Aorta (tissue), 5 donors: Measurements from ENCODE around the gene APRT. TPM values are rescaled to one million over a fixed set of nuclear protein-coding genes. Genes with fewer than 3 reads are reported as not detected.
"Not testable (repeated sequence)": the region's sequence is repeated elsewhere in the genome, so short reads cannot be mapped to it uniquely, and the experiment has no call there.

Experiments used
- ATAC-seq: fragments of 200-7000 bp; cut with Tn5 transposase; one replicate; pipeline ENCODE4 v1.9.1; 2022; ENCODE audit warnings: moderate library complexity; ENCODE audit not compliant: low FRiP score
- DNase-seq, 2 donors: peaks; one replicate each; pipeline ENCODE4 v3.0.0-alpha.2; 2020
- H3K27ac ChIP-seq, 2 donors: one replicate each; pipeline ENCODE4 v1.5.1; 2013; ENCODE audit warnings: low read length in 2 of 2, mild to moderate bottlenecking in 2 of 2, moderate library complexity in 2 of 2, control low read depth in 1 of 2, inconsistent platforms in 1 of 2, low read depth in 1 of 2
- H3K27me3 ChIP-seq, 2 donors: one replicate each; pipeline ENCODE4 v1.6.1; 2013; ENCODE audit warnings: control low read depth in 1 of 2, low read length in 1 of 2, mild to moderate bottlenecking in 1 of 2, moderate library complexity in 1 of 2; ENCODE audit not compliant: insufficient read depth in 2 of 2, control insufficient read depth in 1 of 2
- H3K36me3 ChIP-seq, 2 donors: one replicate each; pipeline ENCODE4 v1.6.1; 2013; ENCODE audit warnings: control low read depth in 1 of 2, low read length in 1 of 2, mild to moderate bottlenecking in 1 of 2; ENCODE audit not compliant: insufficient read depth in 2 of 2, control insufficient read depth in 1 of 2
- H3K4me1 ChIP-seq, 2 donors: one replicate each; pipeline ENCODE4 v1.6.1; 2013; ENCODE audit warnings: low read length in 2 of 2, control low read depth in 1 of 2, mild to moderate bottlenecking in 1 of 2, moderate library complexity in 1 of 2; ENCODE audit not compliant: insufficient read depth in 2 of 2, control insufficient read depth in 1 of 2
- H3K4me3 ChIP-seq, 2 donors: one replicate each; pipeline ENCODE4 v1.5.1; 2013; ENCODE audit warnings: low read length in 2 of 2, control low read depth in 1 of 2, mild to moderate bottlenecking in 1 of 2
- H3K9me3 ChIP-seq: one replicate; pipeline ENCODE4 v1.6.1; 2013; ENCODE audit warnings: mild to moderate bottlenecking, low read length; ENCODE audit not compliant: control insufficient read depth
- WGBS, 2 donors: extraction: QIAGEN DNeasy Blood & Tissue Kit; methylation state at CpG; one replicate each; pipeline ENCODE4 v1.1.7; 2013; 5-methylcytosine and 5-hydroxymethylcytosine counted together
- intact Hi-C, 2 donors: fragments of 100-400 bp; cut with DNase I; formaldehyde crosslinking; loops; one replicate each; pipeline versions ENCODE4 v1.14.2 to v1.15.0; 2022
- polyA plus RNA-seq, 2 donors: library from polyadenylated mRNA; stranded (reverse); fragments of 200-250 nt; gene quantifications; one replicate each; pipeline ENCODE4 v1.2.3, GENCODE V29; 2013
- total RNA-seq, 2 donors: library from RNA; stranded (reverse); fragmentation: NEBNext Ultra II Directional; extraction: Animal tissue kit (Norgen Biotek cat#: 25700); gene quantifications; one replicate each; pipeline ENCODE4 v1.2.1, GENCODE V29; 2021
- donor health status: healthy with polysubstance abuse.
- donor health status: Bipolar disorder and iron deficiency.
- donor health status: DM: no; HTN: no; CAD: no.
- donor health status: DM: no; HTN: no; CAD: no.
- donor health status: DM: yes; HTN: yes; CAD: no.

APRT gene
- total and polyA plus RNA-seq, 4 donors: 60.2 to 116 (median 74.9) TPM

DNA sequence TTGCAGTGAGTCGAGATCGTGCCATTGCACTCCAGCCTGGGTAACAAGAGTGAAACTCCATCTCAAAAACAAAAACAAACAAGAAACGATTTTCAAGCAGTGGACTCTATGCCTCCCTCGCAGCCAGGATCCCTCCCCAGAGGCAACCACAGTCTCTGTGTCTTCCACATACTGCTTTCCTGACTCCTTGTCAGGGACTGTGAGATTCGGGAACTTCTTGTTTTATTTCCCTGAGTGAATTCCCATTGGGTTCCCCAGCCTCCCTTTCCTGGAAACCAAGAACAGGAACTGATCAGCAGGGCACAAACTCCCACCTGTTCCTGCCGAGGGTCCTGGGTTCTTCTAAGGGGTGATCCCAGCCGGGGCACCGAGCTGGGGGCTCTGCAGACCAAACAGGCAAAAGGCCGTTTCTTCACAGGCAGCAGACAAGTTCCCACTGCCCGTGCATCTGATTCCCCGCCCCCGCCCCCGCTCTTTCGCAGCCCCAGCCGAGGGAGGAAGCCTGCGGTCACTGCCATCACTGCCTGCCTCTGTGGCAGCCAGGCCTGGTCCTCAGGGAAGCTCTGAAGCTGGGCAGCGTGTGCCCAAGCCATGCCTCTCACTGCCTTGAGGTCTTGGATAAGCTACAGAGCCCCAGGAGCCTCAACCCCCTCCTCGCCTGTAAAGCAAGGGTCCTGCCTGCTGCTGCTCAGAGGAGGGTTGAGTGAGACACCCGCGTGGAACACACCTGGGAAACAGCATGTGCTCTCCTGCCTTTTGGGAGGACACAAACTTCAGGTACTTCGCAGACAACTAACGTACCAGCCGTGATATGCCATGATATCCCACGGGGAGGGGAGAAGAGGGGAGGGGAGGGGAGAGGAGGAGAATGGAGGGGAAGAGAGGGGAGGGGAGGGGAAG, 21.2 kb downstream of the APRT start:
- Histone ChIP-seq H3K36me3 (no peaks in the 10 kb centered on the region), H3K4me3 (no peak overlapping the region), H3K9me3 (no peaks in the 10 kb centered on the region), H3K27ac (no peak overlapping the region), H3K4me1 (no peaks in the 10 kb centered on the region), H3K27me3 (no peaks in the 10 kb centered on the region)
- peak; percentile 79 to 84 for DNase-seq
- 29 to 31% methylated on average over 23 to 24 of the region's 24 CpGs for WGBS, 2 donors
- ATAC-seq: no peak
- intact Hi-C loops: no loop called here

DNA sequence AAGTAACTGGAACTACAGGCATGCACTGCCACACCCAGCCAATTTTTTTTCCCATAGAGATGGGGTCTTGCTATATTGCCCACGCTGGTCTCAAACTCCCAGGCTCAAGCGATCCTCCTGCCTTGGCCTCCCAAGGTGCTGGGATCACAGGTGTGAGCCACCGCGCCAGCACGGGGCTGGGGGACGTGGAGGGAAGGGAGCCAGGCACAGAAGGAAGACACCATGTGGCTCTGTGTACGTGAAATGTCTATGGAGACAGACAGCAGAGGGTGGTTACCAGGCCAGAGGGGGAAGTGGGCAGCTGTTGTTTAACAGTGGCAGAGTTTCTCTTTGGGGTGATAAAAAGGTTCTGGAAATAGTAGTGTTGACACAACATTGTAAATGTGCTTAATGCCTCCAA, 22.1 kb downstream of the APRT start:
- H3K9me3 ChIP-seq: no peaks in the 10 kb centered on the region
- H3K4me3 ChIP-seq: no peak overlapping the region
- no peak overlapping the region for H3K27ac ChIP-seq
- WGBS, 2 donors: 74 to 85% methylated on average over 7 of the region's 7 CpGs
- H3K36me3 ChIP-seq: no peaks in the 10 kb centered on the region
- no peak for DNase-seq
- H3K4me1 ChIP-seq: no peaks in the 10 kb centered on the region
- no peak for ATAC-seq
- H3K27me3 ChIP-seq: no peaks in the 10 kb centered on the region
- intact Hi-C loops: loop anchor here in 1 of 2 donors (10.0 kb wide), 1 partner anchor 335 kb away; the partner anchor contains the start of gene ZFPM1

DNA sequence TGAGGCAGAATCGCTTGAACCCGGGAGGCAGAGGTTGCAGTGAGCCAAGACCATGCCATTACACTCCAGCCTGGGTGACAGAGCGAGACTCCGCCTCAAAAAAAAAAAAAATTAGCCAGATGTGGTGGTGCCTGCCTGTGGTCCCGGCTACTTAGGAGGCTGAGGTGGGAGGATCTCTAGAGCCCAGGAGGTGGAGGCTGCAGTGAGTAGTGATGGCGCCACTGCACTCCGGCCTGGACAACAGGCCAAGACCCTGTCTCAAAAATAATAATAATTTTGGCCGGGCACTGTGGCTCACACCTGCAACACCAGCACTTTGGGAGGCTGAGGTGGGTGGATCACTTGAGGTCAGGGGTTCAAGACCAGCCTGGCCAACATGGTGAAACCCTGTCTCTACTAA, 23.0 kb downstream of the APRT start:
- WGBS, 2 donors: 93 to 94% methylated on average over 8 of the region's 8 CpGs
- intact Hi-C loops: loop anchor here in 1 of 2 donors (10.0 kb wide), 1 partner anchor 334 kb away; the partner anchor contains the start of gene ZFPM1

DNA sequence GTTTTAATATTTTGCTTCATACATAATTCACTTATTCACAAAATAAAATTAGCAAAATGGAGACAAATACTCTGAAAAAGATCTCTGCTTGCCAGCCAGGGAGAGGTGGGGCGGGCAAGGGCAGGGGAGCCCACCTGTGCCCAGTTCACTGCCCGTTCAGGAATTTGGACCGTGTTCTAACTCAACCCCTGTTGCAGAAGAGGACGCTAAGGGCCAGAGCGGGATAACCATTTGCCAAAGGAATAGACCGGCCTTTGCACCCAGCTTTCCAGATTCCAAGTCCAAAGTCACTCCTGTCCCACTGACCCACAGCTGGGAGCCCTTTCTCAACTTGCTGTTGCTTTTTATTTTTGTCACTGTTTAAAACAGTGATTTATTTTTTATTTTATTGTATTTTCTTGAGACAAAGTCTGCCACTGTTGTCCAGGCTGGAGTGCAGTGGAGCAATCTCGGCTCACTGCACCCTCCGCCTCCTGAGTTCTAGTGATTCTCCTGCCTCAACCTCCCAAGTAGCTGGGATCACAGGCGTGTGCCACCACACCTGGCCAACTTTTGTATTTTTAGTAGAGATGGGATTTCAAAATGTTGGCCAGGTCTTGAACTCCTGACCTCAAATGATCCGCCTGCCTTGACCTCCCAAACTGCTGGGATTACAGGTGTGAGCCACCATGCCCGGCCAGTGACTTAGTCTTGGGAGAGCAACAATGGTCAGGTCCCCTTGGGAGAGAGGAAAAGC, 24.0 kb downstream of the APRT start:
- intact Hi-C loops: loop anchor here in 1 of 2 donors (10.0 kb wide), 1 partner anchor 333 kb away; the partner anchor contains the start of gene ZFPM1

More for the DNA sequence above, 23.0 kb downstream of the APRT start:
- not testable (repeated sequence) for H3K27ac ChIP-seq, H3K9me3 ChIP-seq, H3K4me3 ChIP-seq, H3K27me3 ChIP-seq, DNase-seq, H3K36me3 ChIP-seq, ATAC-seq, H3K4me1 ChIP-seq

DNA sequence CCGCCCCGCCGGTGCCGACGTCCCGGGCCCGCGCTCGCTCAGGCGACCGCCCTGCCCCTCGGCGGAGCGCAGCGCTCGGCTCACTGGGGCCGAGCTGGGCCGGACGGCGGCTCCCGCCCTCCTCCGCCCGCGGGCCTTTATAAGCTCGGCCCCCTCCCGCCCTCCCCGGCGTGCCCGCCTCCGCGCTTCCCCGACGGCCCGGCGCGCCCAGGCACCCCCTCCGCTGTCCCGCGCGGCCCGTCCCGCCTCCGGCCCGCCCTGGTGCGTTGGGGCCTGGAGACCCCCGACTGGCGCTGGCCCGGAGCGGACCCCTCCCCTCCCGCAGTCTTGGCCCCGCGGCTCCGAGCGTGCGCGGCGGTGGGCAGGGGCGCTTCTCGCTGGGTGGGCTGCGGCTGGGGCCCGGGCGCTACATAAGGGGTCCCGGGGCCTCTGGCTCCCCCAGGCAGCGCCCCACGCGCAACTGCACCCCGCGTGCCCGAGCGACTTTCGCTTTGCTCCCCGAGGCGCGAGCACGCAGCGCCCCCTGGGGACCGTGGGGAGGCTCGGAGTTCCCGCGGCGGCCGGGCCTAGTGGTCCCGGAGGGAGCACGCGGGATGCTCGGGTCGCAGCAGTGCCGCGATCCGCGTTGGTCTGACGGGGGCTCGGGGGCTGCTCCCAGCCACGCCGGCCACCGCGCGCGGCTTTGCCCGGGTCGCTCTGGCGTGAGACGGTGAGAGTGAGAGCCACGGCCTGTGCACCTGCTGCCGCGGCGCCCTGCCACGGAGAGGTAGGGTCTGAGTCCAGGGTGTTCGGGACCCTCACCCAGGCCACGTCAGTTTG, 26.4 kb downstream of the APRT start, which contains the start of gene PIEZO1:
Gene PIEZO1, minus strand, starts transcription at position 115 of the 819 bp plus-strand sequence. CDS start 256 bp downstream, outside the sequence.
- peak; percentile 77 for ATAC-seq
- WGBS, 2 donors: 4 to 6% methylated on average over 62 to 110 of the region's 110 CpGs
- no peaks in the 10 kb centered on the region for H3K9me3 ChIP-seq
- peak within 1 kb of the TSS in 1 of 2 donors; percentile 80 for H3K27ac ChIP-seq
- H3K36me3 ChIP-seq: no peaks in the 10 kb centered on the region
- intact Hi-C loops: loop anchor here in 1 of 2 donors (2.0 to 10.0 kb wide), 2 partner anchors 41 to 331 kb away; partner anchors contain the start of gene ZFPM1
- H3K27me3 ChIP-seq: no peaks in the 10 kb centered on the region
- DNase-seq: peak; percentile 81 to 93
- no peaks in the 10 kb centered on the region for H3K4me1 ChIP-seq
- H3K4me3 ChIP-seq: peak within 1 kb of the TSS; percentile 79 to 92

More for the DNA sequence above, 24.0 kb downstream of the APRT start:
- Histone ChIP-seq H3K27me3 (no peaks in the 10 kb centered on the region), H3K27ac (no peak overlapping the region), H3K36me3 (no peaks in the 10 kb centered on the region), H3K4me3 (no peak overlapping the region), H3K9me3 (no peaks in the 10 kb centered on the region), H3K4me1 (no peaks in the 10 kb centered on the region)
- no peak for DNase-seq
- no peak for ATAC-seq
- WGBS, 2 donors: 87 to 90% methylated on average over 11 of the region's 11 CpGs

DNA sequence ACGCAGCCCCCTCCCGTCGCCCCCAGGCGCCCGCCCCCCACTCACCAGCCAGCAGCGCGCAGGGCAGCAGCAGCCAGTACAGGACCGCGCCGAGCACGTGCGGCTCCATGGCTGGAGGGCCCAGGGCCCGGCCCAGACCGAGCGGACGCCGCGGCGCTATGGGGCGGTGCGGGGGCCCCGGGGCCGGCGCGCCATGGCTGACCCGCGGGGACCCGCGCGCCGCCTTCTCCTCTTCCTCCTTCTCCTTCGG, 26.9 kb downstream of the APRT start:
- peak; percentile 35 for ATAC-seq
- peak overlapping the region; percentile 79 to 92 for H3K4me3 ChIP-seq
- WGBS, 2 donors: 0 to 1% methylated on average over 17 to 32 of the region's 32 CpGs
- intact Hi-C loops: loop anchor here in 1 of 2 donors (2.0 to 10.0 kb wide), 2 partner anchors 40 to 330 kb away; partner anchors contain the start of gene ZFPM1
- H3K27ac ChIP-seq: peak overlapping the region in 1 of 2 donors; percentile 60
- no peaks in the 10 kb centered on the region for H3K4me1 ChIP-seq
- H3K36me3 ChIP-seq: no peaks in the 10 kb centered on the region
- H3K27me3 ChIP-seq: no peaks in the 10 kb centered on the region
- DNase-seq: no peak
- no peaks in the 10 kb centered on the region for H3K9me3 ChIP-seq

DNA sequence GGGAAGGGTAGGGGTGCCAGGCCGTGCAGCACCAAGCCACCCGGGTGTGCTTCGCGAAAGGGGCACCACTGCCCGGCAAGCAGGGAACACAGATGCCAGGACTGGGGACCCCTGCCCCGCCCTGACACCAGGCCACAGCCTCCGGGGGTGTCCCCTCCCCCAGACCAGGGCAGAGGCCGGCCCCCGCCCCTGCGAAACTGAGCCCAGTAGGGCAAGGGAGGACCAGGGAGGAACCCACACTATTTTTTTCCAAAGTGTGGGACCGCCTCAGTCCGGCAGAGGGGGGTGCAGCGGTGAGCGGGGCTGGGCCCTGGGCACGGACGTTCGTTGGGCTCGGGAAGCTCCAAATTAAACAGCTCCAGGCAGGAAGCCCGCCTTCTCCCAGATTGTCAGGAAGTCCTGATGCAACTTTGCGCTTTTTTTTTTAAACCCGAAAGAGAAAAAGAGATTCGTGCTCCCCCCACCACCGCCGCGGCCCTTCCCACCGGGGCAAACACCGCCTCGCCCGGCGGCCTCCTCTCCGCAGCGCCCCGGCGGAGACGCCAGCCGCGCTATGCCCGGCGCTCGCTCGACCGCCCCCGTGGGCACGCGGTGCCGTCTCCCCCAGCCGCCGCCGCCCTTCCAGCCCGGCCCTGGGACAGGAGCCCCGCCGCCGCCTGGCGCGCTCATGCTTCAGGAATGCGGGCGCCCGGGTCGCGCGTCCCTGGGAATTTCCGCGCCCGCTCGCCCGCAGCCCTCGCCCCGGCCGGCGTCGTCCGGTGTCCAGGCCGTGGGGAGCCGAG, 27.5 kb downstream of the APRT start:
- intact Hi-C loops: loop anchor here in 1 of 2 donors (2.0 to 10.0 kb wide), 2 partner anchors 39 to 329 kb away; partner anchors contain the start of gene ZFPM1
- DNase-seq: peak; percentile 87 to 91

More for the DNA sequence above, 27.5 kb downstream of the APRT start:
- 2% methylated on average over 66 to 74 of the region's 74 CpGs for WGBS, 2 donors
- Histone ChIP-seq H3K9me3 (no peaks in the 10 kb centered on the region), H3K4me1 (no peaks in the 10 kb centered on the region), H3K27ac (peak overlapping the region in 1 of 2 donors; percentile 80), H3K36me3 (no peaks in the 10 kb centered on the region), H3K4me3 (peak overlapping the region; percentile 79 to 92), H3K27me3 (no peaks in the 10 kb centered on the region)
- peak; percentile 84 for ATAC-seq
